Ascending aorta (tissue), 2 donors: ENCODE measurements around the gene XIRP2. TPM values are rescaled to one million over a fixed set of nuclear protein-coding genes. Genes with fewer than 3 reads are reported as not detected.
"Not testable (repeated sequence)": the region's sequence is repeated elsewhere in the genome, so short reads cannot be mapped to it uniquely, and the experiment has no call there.

Source experiments
- DNase-seq, 2 donors: peaks; one replicate each; pipeline ENCODE4 v3.0.0-alpha.2; 2019; ENCODE audit warnings: low spot score in 2 of 2
- H3K27ac ChIP-seq, 2 donors: fragments of 200-600 bp; sonication (generic); one replicate each; pipeline ENCODE4 v1.5.1; 2016 to 2017; ENCODE audit warnings: mild to moderate bottlenecking in 1 of 2
- H3K27me3 ChIP-seq: fragments of 200-600 bp; sonication (generic); one replicate; pipeline ENCODE4 v1.5.1; 2017
- H3K36me3 ChIP-seq, 2 donors: fragments of 200-600 bp; sonication (generic); one replicate each; pipeline ENCODE4 v1.5.1; 2016
- H3K4me1 ChIP-seq, 2 donors: fragments of 200-600 bp; sonication (generic); one replicate each; pipeline ENCODE4 v1.5.1; 2016 to 2017; ENCODE audit warnings: mild to moderate bottlenecking in 1 of 2
- H3K4me3 ChIP-seq, 2 donors: fragments of 200-600 bp; sonication (generic); one replicate each; pipeline ENCODE4 v1.5.1; 2016 to 2017; ENCODE audit warnings: mild to moderate bottlenecking in 1 of 2
- H3K9me3 ChIP-seq, 2 donors: fragments of 200-600 bp; sonication (generic); one replicate each; pipeline ENCODE4 v1.5.1; 2016
- intact Hi-C: fragments of 100-400 bp; cut with DNase I; formaldehyde crosslinking; loops from one replicate; pipeline ENCODE4 v1.15.1; 2023
- total RNA-seq: library from RNA; depleted of rRNA; stranded (reverse); fragments of >200 nt; gene quantifications from one replicate; pipeline ENCODE4 v1.1.0, GENCODE V29; 2016
- TF ChIP-seq, protein P1 (sequence below), 3 experiments: fragments of 200-600 bp in 2 of 3; fragments of 450-650 bp in 1 of 3; sonication (generic) in 2 of 3; IDR thresholded peaks; one replicate each; pipeline ENCODE4 v1.5.1; 2016 to 2019; ENCODE audit warnings: antibody characterized with exemption in 3 of 3, mild to moderate bottlenecking in 1 of 3, moderate library complexity in 1 of 3

The XIRP2 gene
- total RNA-seq, 1 donor from 2014 or later = 1.2 TPM

GRCh38 chr2:167015806-167016205 is 127.5 kb downstream of the XIRP2 start:
- H3K27ac ChIP-seq = no peak overlapping the region
- no peaks in the 10 kb centered on the region for H3K9me3 ChIP-seq
- TF ChIP-seq, protein P1, sequence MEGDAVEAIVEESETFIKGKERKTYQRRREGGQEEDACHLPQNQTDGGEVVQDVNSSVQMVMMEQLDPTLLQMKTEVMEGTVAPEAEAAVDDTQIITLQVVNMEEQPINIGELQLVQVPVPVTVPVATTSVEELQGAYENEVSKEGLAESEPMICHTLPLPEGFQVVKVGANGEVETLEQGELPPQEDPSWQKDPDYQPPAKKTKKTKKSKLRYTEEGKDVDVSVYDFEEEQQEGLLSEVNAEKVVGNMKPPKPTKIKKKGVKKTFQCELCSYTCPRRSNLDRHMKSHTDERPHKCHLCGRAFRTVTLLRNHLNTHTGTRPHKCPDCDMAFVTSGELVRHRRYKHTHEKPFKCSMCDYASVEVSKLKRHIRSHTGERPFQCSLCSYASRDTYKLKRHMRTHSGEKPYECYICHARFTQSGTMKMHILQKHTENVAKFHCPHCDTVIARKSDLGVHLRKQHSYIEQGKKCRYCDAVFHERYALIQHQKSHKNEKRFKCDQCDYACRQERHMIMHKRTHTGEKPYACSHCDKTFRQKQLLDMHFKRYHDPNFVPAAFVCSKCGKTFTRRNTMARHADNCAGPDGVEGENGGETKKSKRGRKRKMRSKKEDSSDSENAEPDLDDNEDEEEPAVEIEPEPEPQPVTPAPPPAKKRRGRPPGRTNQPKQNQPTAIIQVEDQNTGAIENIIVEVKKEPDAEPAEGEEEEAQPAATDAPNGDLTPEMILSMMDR (IDR thresholded peaks at IDR 0.05) = no peak
- H3K36me3 ChIP-seq = no peaks in the 10 kb centered on the region
- H3K4me1 ChIP-seq = no peaks in the 10 kb centered on the region
- H3K4me3 ChIP-seq = no peak overlapping the region
- intact Hi-C loops = no loop called here
- no peaks in the 10 kb centered on the region for H3K27me3 ChIP-seq
- DNase-seq = no peak

DNA sequence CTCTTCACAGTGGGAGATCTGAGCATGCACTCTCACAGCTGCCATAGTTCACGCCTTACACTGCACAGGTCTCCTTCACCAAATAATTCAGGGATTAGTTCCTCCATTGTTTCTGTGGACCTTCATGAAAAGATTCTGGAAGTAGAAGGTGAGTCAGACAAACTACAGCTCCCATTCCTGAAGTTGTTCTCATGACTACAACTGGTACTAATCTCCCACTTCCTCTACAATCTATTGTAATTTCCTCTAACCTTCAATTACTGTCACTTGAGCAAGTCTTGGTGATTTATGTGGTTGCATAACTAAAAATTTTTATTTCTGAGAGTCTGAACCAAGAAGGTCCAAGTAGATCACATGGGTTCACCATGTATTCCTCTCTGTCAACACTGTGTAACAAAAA is 128.7 kb downstream of the XIRP2 start:
- H3K27me3 ChIP-seq = no peaks in the 10 kb centered on the region
- H3K9me3 ChIP-seq = no peaks in the 10 kb centered on the region
- no peak for DNase-seq
- intact Hi-C loops = no loop called here
- H3K4me3 ChIP-seq = no peak overlapping the region
- no peak overlapping the region for H3K27ac ChIP-seq
- no peaks in the 10 kb centered on the region for H3K36me3 ChIP-seq
- TF ChIP-seq, protein P1 (IDR thresholded peaks at IDR 0.05) = no peak
- no peaks in the 10 kb centered on the region for H3K4me1 ChIP-seq

DNA sequence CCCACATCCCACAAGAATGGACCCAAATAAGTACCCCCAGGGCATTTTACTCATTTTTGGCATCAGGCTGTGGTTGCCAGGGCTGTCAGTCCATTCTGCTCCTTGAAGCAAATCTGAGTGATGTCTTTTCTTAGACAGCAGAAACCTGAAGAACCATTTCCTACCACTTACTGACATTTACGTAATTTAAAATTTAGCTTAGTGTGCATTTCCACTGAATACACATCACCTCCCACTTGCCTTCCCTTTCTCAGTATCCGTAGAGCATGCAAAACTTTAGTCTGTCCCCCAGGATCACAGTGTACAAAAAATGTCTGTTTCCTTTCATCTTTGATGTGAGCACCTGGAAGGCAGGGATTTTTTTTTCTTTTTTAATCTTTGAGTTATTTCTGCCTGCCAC is 130.3 kb downstream of the XIRP2 start:
- Histone ChIP-seq H3K4me3 (no peak overlapping the region), H3K27me3 (no peaks in the 10 kb centered on the region), H3K27ac (no peak overlapping the region), H3K4me1 (no peaks in the 10 kb centered on the region), H3K9me3 (no peaks in the 10 kb centered on the region), H3K36me3 (no peaks in the 10 kb centered on the region)
- no peak for DNase-seq
- intact Hi-C loops = no loop called here
- TF ChIP-seq, protein P1 (IDR thresholded peaks at IDR 0.05) = no peak

DNA sequence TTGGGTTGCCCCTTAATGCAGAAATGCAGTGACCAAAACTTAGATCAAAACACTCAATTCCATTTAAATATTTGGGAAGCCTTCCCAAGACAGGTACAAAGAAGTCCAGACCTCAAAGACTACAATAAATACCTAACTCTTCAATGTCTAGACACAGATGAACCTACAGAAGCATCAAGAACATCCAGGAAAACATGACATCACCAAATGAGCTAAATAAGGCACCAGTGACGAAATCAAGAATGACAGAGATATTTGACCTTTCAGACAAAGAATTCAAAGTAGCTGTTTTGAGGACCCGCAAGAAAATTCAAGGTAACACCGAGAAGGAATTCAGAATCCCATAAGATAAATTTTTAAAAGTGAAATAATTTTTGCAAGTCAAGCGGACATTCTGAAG is 140.2 kb downstream of the XIRP2 start:
- Histone ChIP-seq H3K27ac (no peak overlapping the region), H3K27me3 (no peaks in the 10 kb centered on the region), H3K4me1 (no peaks in the 10 kb centered on the region), H3K9me3 (peaks cover 4 to 24% of the 10 kb centered on the region in 2 donors), H3K36me3 (no peaks in the 10 kb centered on the region), H3K4me3 (no peak overlapping the region)
- TF ChIP-seq, protein P1 (IDR thresholded peaks at IDR 0.05) = no peak
- no peak for DNase-seq
- intact Hi-C loops = no loop called here

GRCh38 chr2:167034976-167035375 is 146.7 kb downstream of the XIRP2 start:
- H3K36me3 ChIP-seq, H3K4me3 ChIP-seq, intact Hi-C loops, H3K4me1 ChIP-seq, DNase-seq, H3K27ac ChIP-seq, H3K27me3 ChIP-seq: not testable (repeated sequence)
- peaks cover 17 to 35% of the 10 kb centered on the region in 2 donors for H3K9me3 ChIP-seq

DNA sequence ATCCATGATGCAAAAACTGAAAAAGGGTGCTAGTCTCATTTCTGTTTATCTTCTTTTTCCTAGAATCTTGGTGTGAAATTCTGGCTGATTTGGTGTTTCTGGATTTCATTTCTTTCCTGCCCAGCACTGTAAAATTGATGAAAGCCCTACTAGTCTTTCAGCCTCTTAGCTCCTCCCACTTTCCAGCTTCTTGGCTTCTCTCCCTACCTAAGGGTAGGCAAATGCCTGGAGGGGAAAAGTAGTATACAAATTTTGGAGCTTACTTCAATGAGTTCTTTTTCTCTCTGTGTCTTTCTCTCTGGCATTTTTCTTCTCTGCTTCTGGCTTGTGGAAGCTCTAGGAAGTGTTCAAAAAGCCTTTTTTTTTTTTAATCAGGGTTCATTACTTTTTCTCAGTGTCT is 160.5 kb downstream of the XIRP2 start:
- Histone ChIP-seq H3K9me3 (no peaks in the 10 kb centered on the region), H3K36me3 (no peaks in the 10 kb centered on the region), H3K27ac (no peak overlapping the region), H3K4me1 (no peaks in the 10 kb centered on the region), H3K27me3 (no peaks in the 10 kb centered on the region), H3K4me3 (no peak overlapping the region)
- TF ChIP-seq, protein P1 (IDR thresholded peaks at IDR 0.05) = no peak
- intact Hi-C loops = no loop called here
- DNase-seq = no peak
